HL-60 (cell line): ENCODE data around the gene CACNA1H.

ENCODE experiments used
- CTCF ChIP-seq: IDR thresholded peaks from one replicate; pipeline ENCODE4 v1.5.1; 2011; ENCODE audit warnings: low read length, control low read depth, inconsistent platforms; ENCODE audit not compliant: insufficient read depth
- GABPA ChIP-seq: IDR thresholded peaks from 2 replicates; pipeline ENCODE4 v1.6.1; 2012; ENCODE audit warnings: low read depth

GRCh38 chr16:1165511-1165910 is 12.6 kb downstream of the CACNA1H start:
- TF ChIP-seq CTCF, result no peak
- no peak for TF ChIP-seq GABPA
